Activated CD4-positive, alpha-beta T cell treated with anti-CD3 and anti-CD28 coated beads, Interleukin-2, Interleukin-6, amounts not matched to agents 100 ng/mL and 50 ng/mL, durations not matched to agents 16 hours and 8 hours (primary cell): Measurements from ENCODE around the gene TMEM14C.

Experiments used
- DNase-seq: peaks from one replicate; pipeline ENCODE4 v3.0.0-alpha.2; 2020

The TMEM14C gene

DNA sequence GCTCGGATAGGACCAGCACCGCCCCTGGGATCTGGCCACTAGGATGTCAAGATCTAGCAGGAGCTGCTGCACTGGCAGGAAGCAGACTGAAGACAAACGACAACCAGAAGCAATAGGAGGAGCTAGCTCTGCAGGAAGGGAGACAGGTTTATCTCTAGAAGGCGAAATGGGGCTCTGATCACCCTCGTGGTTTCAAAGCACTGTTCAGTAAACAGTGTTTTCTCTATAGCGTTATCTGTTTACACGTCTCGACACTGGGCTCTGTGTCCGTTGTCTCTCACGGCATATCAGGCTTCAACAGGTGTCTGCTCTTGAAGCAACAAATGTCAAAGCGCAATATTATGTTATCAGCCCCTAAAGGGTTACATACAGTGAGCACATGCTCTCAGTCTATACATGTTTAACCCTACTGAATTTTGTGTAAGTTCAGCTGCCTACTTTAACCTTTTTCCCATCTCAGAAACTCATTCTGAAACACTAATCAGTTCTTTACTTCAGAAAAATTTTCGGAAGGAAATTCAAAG lies 48.6 kb downstream of the TMEM14C start:
- no peak for DNase-seq

DNA sequence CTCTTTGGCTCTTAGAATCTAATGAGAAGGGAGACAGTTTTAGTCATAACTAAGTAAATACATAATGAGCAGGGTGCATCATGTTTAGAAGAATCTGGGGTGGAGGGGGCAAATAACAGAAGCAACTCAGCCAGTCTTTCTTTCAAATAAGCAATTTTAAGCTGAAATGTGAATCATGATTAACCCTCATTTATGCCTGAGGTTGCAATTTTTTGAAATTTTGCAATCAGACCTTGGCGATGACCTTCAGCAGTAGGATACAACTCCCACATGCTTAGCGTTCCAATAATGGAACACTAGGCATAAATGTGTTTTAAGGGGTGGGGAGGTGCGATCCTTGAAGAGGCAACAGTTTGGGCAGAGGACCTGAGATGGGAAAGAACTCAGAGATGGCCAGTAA lies 55.4 kb downstream of the TMEM14C start:
- DNase-seq = no peak

DNA sequence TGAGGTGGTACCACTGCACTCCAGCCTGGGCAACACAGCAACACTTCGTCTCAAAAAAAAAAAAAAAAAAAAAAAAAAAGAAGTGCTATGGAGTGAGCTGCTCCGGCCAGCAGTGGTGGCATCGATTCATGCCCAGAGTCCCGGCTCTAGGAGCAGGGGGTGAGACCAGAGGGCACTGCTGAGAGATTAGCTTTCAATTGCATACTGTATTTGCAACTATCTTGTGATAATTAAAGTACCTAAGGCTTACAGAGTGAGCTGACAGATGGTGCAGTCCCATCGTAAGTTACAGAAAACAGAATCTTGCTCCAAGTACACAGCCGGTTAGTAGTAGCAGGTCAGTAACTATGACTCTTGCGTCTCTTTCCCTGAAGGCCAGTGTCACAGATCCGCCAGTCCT lies 56.2 kb downstream of the TMEM14C start:
- DNase-seq = no peak
